Colonic mucosa (tissue), 4 donors: ENCODE measurements around the gene DAPK1. TPM values are rescaled to one million over a fixed set of nuclear protein-coding genes. Genes with fewer than 3 reads are reported as not detected.

Experiments used
- DNase-seq: peaks from one replicate; pipeline ENCODE4 v3.0.0-alpha.2; 2020
- H3K27ac ChIP-seq: fragments of 200-600 bp; one replicate; pipeline ENCODE4 v1.8.0; 2021
- H3K27me3 ChIP-seq: fragments of 200-600 bp; one replicate; pipeline ENCODE4 v1.8.0; 2021
- H3K36me3 ChIP-seq: fragments of 200-600 bp; one replicate; pipeline ENCODE4 v1.8.0; 2021
- H3K4me1 ChIP-seq: fragments of 200-600 bp; one replicate; pipeline ENCODE4 v1.8.0; 2021; ENCODE audit warnings: mild to moderate bottlenecking
- H3K4me3 ChIP-seq: fragments of 200-600 bp; one replicate; pipeline ENCODE4 v1.8.0; 2021
- H3K9ac ChIP-seq, 2 donors: one replicate each; pipeline ENCODE4 v1.7.0; 2013; ENCODE audit warnings: control low read depth in 2 of 2, low read depth in 2 of 2, low read length in 2 of 2
- H3K9me3 ChIP-seq: fragments of 200-600 bp; one replicate; pipeline ENCODE4 v1.8.0; 2021
- CTCF ChIP-seq: fragments of 200-600 bp; IDR thresholded peaks from one replicate; pipeline ENCODE4 v1.8.0; 2022; ENCODE audit warnings: antibody characterized with exemption, mild to moderate bottlenecking
- intact Hi-C: fragments of 100-400 bp; cut with DNase I; formaldehyde crosslinking; loops from one replicate; pipeline ENCODE4 v1.14.1; 2022
- total RNA-seq, 2 donors: library from RNA; stranded (reverse); fragmentation: NEBNext Ultra II Directional in 1 of 2; extraction: Animal tissue kit (Norgen Biotek cat#: 25700) in 1 of 2; gene quantifications; one replicate each; pipeline ENCODE4 v1.2.1, GENCODE V29; 2021
- donor health status: healthy.
- donor health status: DM: no; HTN: no; CAD: no.
- donor health status: DM: no; HTN: no; CAD: no.

DAPK1 gene
- total RNA-seq, 2 donors from 2014 or later: 7.9 to 17.5 TPM

- Histone ChIP-seq H3K9me3 (no peaks in the 10 kb centered on the region), H3K36me3 (no peaks in the 10 kb centered on the region), H3K27ac (no peak overlapping the region), H3K9ac (no peak overlapping the region), H3K4me1 (no peaks in the 10 kb centered on the region), H3K27me3 (no peaks in the 10 kb centered on the region), H3K4me3 (no peak overlapping the region)
- intact Hi-C loops: no loop called here
- no peak for TF ChIP-seq CTCF
- DNase-seq: no peak
Measured at GRCh38 chr9:87567983-87568382, 70.3 kb downstream of the DAPK1 start.

GRCh38 chr9:87568401-87568800 lies 70.7 kb downstream of the DAPK1 start:
- intact Hi-C loops: no loop called here
- H3K4me3 ChIP-seq: no peak overlapping the region
- H3K27me3 ChIP-seq: no peaks in the 10 kb centered on the region
- H3K9me3 ChIP-seq: no peaks in the 10 kb centered on the region
- H3K27ac ChIP-seq: no peak overlapping the region
- DNase-seq: no peak
- no peaks in the 10 kb centered on the region for H3K36me3 ChIP-seq
- no peak for TF ChIP-seq CTCF
- H3K9ac ChIP-seq: no peak overlapping the region
- no peaks in the 10 kb centered on the region for H3K4me1 ChIP-seq

- no peak overlapping the region for H3K9ac ChIP-seq
- DNase-seq: no peak
- intact Hi-C loops: no loop called here
- no peaks in the 10 kb centered on the region for H3K27me3 ChIP-seq
- H3K4me1 ChIP-seq: no peaks in the 10 kb centered on the region
- TF ChIP-seq CTCF: no peak
- H3K36me3 ChIP-seq: no peaks in the 10 kb centered on the region
- H3K9me3 ChIP-seq: no peaks in the 10 kb centered on the region
- no peak overlapping the region for H3K27ac ChIP-seq
- H3K4me3 ChIP-seq: no peak overlapping the region
Measured at GRCh38 chr9:87569008-87569509, 71.4 kb downstream of the DAPK1 start.

GRCh38 chr9:87569518-87569917 lies 71.9 kb downstream of the DAPK1 start:
- Histone ChIP-seq H3K27me3 (no peaks in the 10 kb centered on the region), H3K36me3 (no peaks in the 10 kb centered on the region), H3K9me3 (no peaks in the 10 kb centered on the region), H3K4me1 (no peaks in the 10 kb centered on the region), H3K4me3 (no peak overlapping the region), H3K27ac (no peak overlapping the region), H3K9ac (peak overlapping the region in 1 of 2 donors; percentile 28)
- no peak for TF ChIP-seq CTCF
- DNase-seq: no peak
- intact Hi-C loops: no loop called here

GRCh38 chr9:87570000-87570908 lies 72.6 kb downstream of the DAPK1 start:
- Histone ChIP-seq H3K4me1 (no peaks in the 10 kb centered on the region), H3K4me3 (no peak overlapping the region), H3K9me3 (no peaks in the 10 kb centered on the region)

More at GRCh38 chr9:87570000-87570908, 72.6 kb downstream of the DAPK1 start:
- intact Hi-C loops: no loop called here
- Histone ChIP-seq H3K9ac (peak overlapping the region in 1 of 2 donors; percentile 21), H3K27me3 (no peaks in the 10 kb centered on the region), H3K27ac (no peak overlapping the region), H3K36me3 (no peaks in the 10 kb centered on the region)
- no peak for TF ChIP-seq CTCF
- DNase-seq: no peak
